ENCODE data around the gene AGRN.
A peak's percentile ranks its signal among the peaks of the same experiment; 100 is the strongest.
"Not testable (repeated sequence)": the region's sequence is repeated elsewhere in the genome, so short reads cannot be mapped to it uniquely, and the experiment has no call there.

AGRN gene

GRCh38 chr1:1001057-1001783 is 18.7 kb upstream of the AGRN start:
- DNase-seq (ENCODE audit: low spot score), result no peak

GRCh38 chr1:1003618-1004419 is 16.1 kb upstream of the AGRN start:
- DNase-seq (ENCODE audit: low spot score), result no peak

DNA sequence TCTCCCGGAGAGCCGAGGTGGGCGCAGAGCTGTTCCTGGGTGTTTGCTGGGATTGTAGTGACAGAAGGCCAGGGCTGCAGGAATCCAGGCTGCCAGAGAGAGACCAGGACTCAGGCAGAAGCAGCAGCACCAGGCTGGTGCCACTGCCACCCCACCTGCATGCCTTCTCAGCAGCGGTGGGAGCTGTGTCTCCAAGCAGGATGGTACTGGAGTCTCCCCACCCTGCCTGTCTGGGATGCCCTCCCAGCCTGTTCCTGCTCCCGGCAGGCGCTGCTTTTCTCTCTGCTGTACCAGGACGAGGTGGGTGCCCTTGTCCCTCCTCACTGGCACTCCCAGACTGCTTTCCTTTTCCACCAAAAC is 15.5 kb upstream of the AGRN start:
- no peak for DNase-seq (ENCODE audit: low spot score)

DNA sequence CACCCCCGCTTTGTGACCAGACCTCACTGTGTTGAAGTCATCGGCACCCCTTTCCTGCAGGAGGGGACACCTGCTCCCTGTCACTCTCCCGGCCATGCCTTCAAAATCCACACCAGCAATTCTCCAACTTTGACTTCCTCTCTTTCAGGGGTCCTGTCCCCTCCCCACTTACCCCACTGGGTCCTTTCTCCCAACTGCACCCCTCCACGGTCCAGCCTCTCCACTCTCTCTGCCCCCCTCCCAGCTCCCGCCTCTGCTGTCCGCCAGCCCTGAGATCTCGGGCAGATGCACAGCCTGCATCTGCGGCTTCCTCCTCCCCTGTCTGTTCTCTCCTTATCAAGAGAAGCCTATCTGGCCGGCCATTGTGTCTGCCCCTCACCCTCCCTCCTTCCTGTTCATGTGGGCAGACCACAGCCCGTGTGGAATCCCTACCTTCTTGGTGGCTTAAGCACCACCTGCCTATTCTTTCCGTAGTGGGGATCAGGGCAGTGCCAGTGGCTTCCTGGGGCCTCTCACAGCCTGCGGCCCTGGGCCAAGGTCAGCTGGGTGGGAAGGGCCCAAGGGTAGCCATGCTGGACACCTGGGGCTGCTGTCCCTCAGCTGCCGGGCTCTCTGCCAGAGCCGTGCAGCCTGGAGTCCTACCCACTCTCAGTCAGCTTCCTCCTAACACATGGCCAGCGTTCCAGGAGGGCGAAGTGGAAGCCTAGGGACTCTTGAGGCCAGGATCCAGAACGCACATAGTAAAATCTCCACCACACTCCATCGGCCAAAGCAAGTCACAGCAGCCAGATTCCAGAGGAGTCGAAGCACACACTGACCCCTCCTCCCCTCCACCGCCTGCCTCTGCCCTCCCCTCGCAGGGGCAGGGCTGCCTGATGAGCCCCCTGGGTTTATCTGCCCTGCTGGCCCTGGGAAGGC is 14.9 kb upstream of the AGRN start:
- peak; percentile 34 for DNase-seq (ENCODE audit: low spot score)

DNA sequence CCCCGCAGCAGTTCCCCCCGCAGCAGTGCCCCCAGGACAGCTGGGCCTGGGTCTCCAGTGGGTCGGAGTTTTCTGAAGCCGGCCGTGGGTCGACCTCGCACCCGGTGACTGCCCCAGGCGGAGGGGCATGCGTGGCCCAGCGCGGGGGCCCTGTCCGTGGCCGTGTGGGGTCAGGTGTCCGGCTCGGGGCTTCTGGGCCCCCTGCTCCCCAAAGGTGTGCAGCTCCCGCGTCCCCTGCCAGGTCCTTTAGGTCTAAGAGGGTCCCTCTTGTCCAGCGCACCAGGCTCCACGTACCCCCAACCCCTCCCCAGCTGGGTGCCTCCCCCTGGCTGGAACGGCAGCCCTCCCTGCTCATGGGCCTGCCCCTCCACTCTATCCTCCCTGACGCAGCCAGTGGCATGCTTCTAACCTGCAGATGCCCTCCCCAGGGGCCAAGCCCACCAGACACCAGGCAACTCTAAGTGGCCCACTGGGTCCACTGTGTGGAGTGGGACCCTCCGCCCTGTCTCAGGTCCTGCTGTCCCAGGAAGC is 14.1 kb upstream of the AGRN start:
- DNase-seq (ENCODE audit: low spot score), result no peak

- DNase-seq (ENCODE audit: low spot score), result no peak
Observed at GRCh38 chr1:1006305-1007159, 13.4 kb upstream of the AGRN start.

DNA sequence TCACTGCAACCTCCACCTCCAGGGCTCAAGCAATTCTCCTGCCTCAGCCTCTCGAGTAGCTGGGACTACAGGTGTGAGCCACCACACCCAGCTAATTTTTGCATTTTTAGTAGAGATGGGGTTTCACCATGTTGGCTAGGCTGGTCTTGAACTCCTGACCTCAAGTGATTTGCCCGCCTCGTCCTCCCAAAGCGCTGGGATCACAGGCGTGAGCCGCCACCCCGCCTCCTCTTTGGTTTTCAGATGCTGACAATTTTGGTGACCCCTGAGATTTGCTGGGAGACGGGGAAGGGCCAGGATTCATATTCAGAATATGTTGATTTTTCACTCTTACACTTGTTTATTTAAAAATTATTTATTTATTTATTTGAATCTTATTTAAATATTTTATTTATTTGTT is 9.8 kb upstream of the AGRN start:
- not testable (repeated sequence) for DNase-seq (ENCODE audit: low spot score)

- DNase-seq (ENCODE audit: low spot score), result no peak
Observed at GRCh38 chr1:1011396-1011949, 8.4 kb upstream of the AGRN start.

DNA sequence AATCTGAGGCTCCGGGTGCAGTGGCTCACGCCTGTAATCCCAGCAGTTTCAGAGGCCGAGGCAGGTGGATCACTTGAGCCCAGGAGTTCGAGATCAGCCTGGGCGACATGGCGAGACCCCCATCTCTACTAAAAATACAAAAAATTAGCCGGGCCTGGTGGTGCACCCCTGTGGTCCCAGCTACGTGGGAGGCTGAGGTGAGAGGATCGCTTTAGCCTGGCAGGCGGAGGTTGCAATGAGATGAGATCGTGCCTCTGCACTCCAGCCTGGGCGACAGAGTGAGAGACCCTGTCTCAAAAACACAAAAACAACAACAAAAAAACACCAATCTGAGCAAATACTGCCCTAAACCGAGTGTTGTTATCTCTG is 7.2 kb upstream of the AGRN start:
- DNase-seq (ENCODE audit: low spot score), result not testable (repeated sequence)

GRCh38 chr1:1013105-1013921 is 6.6 kb upstream of the AGRN start, which contains the start of gene ISG15:
TSS of gene ISG15 (plus strand) at chr1:1013497. CDS start at chr1:1013574, 77 bp downstream.
- DNase-seq (ENCODE audit: low spot score), result peak; percentile 85

GRCh38 chr1:1013922-1014648 is 5.8 kb upstream of the AGRN start:
- DNase-seq (ENCODE audit: low spot score), result peak; percentile 34

GRCh38 chr1:1014799-1015681 is 4.9 kb upstream of the AGRN start:
- DNase-seq (ENCODE audit: low spot score), result no peak

GRCh38 chr1:1017397-1018320 is 2.3 kb upstream of the AGRN start:
- DNase-seq (ENCODE audit: low spot score), result not testable (repeated sequence)

- not testable (repeated sequence) for DNase-seq (ENCODE audit: low spot score)
Observed at GRCh38 chr1:1018321-1018685, 1.6 kb upstream of the AGRN start.

DNA sequence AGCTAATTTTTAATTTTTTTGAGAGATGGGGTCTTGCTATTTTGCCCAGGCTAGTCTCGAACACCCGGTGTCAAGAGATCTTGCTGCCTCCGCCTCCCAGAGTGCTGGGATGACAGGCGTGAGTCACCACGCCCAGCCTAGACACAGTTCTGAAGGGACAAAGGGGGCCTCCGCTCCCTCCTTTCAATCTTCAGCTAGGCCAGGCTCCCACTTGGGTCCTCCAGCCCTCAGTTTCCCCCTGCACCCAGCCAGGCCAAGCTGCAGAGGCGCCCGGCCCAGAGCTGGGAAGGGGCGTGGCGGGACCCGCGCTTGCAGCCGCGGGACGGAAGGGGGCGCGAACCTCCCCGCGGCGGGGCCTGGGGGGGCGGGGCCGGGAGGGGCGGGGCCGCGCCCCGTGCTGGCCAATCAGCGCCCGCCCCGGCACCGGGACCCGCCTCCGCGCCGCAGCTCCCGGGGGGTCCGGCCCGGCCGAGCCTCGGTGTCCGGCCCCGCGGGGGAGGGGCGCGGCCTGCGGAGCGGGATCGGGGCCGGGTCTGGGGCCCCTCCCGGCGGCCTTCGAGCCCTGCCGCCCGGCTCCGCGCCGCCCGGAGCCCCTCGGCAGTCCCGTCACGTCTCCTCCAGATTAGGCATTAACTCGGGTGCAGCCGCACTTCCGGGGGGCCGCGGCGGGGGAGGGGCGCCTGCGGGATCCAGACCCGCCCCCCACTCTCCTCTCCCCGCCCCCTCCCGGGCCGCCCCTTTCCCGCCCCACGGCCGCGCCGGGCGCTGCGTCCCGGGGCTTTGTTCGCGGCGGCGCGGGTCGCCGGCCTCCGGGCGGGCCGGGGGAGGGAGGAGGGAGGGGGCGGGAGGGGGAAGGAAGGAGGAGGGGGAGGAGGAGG is 559 bp upstream of the AGRN start:
- peak; percentile 99 for DNase-seq (ENCODE audit: low spot score)

- DNase-seq (ENCODE audit: low spot score), result peak; percentile 27
Observed at GRCh38 chr1:1020415-1021009, 592 bp downstream of the AGRN start.

Measured in AG20443 (cell line).